ENCODE data around the gene C22orf15. TPM values are rescaled to one million over a fixed set of nuclear protein-coding genes. Genes with fewer than 3 reads are reported as not detected.

Gene C22orf15
- 0.36 and 2.1 TPM in 2 replicates for total RNA-seq

GRCh38 chr22:23762842-23763578, at the start of gene C22orf15:
TSS of gene C22orf15 (plus strand) at chr22:23762990. CDS start at chr22:23763307, 317 bp downstream.
- no peak for TF ChIP-seq CTCF (conservative IDR thresholded peaks at IDR 0.05; ENCODE audit: low read depth, low read length)
- no peak within 1 kb of the TSS for H3K4me3 ChIP-seq (ENCODE audit: low read depth, low read length)
- DNase-seq (ENCODE audit: low read depth): no peak

DNA sequence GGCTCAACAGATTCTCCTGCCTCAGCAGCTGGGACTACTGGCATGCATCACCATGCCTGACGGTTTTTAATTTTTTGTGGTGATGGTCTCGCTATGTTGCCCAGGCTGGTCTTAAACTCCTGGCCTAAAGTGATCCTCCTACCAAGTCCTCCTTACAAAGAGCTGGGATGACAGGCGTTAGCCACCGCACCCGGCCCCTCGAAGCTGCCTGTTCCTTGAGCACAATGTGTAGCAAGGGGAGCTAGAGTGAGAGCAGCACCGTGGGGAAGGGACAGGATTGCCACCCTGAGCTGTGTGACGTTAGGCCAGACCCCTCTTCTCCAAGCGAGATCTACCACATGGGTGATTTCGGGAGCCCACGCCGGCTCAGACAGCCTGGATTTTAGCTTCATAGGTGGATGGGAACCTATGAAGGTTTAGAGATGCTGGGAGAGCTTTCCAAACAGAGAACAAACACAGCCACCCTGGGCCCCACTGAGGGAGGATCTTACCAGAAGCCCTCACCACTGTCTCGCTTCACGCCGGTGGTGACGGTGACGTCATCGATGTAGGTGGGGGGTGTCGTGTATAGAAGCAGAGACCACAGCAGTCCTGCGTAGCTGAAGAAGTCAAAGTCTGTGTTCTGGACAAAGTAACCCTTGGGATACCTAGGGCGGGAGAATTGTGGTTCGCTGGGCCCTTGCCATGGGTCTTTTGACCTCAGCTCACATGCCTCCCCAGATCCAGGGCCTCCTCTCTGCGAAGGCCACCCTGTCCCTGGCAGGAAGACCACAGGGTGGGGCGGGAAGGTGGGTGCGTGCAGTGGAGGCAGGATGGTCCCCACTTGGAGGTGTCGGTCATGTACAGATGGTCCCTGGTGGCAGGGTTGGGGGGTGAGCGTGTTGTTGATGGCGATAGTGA, 48.8 kb upstream of the C22orf15 start:
- no peak for TF ChIP-seq CTCF (conservative IDR thresholded peaks at IDR 0.05; ENCODE audit: low read depth, low read length)
- DNase-seq (ENCODE audit: low read depth): no peak
- H3K4me3 ChIP-seq (ENCODE audit: low read depth, low read length): no peak overlapping the region

DNA sequence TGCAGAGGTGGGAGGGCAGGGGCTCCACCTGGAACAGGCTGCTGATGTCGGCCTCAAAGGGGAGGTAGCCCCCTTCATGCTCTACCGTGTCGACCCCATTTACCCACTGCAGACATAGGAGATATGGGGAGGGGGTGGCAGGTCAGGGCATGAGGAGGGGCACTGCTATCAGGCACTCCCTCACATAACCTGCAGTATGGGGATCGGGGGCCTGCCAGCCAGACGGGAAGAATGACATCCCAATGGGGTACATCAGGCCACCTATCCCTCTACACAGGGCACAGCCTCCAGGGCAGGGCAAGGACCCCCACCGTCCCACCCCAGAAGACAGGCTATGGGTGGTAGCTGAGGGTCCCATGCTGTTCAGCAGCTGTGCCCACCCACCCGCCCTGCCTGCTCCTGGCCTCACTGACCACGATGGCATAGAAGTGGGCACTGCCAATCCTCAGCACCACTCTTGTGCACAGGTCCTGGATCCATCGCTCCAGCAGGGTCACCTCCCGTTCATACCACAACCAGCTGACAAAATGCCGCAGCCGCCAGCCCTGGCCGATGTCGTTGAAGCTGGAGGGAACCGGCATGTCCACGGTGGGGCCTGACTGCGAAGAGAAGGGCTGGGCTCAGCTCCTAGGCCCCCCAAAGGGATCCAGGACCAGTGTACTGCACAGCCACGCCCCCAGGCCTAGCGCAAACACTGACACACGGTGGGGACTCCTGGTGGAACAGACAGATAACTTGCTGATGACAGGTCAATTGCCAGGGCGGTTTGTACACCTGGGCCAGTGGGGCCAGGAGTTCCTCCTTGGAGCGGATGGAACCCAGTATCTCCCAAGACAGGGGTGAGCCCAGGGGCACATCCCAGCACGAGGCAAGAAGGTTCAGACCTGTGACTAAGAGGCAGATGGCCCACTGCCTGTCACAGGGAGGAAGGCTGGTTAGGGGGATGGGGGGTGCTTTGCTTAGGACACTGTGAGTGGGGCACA, 47.9 kb upstream of the C22orf15 start:
- no peak for DNase-seq (ENCODE audit: low read depth)
- no peak overlapping the region for H3K4me3 ChIP-seq (ENCODE audit: low read depth, low read length)
- TF ChIP-seq CTCF (conservative IDR thresholded peaks at IDR 0.05; ENCODE audit: low read depth, low read length): no peak

DNA sequence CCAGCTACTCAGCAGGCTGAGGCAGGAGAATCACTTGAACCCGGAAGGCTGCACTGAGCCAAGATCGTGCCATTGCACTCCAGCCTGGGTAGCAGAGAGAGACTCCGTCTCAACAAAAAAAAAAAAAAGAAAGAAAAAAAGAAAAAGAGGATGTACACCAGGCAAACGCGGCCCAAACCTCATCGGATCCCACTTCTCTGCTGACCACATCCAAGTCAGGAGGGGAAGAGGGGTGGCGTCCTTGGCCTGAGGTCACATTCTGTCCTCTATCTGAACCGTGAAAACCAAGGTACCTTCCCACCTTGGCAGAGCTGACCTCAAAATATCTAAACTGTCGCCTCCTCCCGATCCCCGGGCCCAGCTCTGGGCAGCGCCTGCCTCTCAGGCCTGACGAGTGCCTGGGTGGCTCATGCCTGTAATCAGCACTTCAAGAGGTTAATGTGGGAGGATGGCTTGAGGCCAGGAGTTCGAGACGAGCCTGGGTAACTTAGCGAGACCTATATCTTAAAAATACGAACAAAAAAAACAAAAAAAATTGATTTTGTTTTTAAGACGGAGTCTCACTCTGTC, 46.9 kb upstream of the C22orf15 start:
- H3K4me3 ChIP-seq (ENCODE audit: low read depth, low read length): peak overlapping the region; percentile 90
- TF ChIP-seq CTCF (conservative IDR thresholded peaks at IDR 0.05; ENCODE audit: low read depth, low read length): no peak
- no peak for DNase-seq (ENCODE audit: low read depth)

GRCh38 chr22:23716811-23717801, 45.7 kb upstream of the C22orf15 start:
- H3K4me3 ChIP-seq (ENCODE audit: low read depth, low read length): peak overlapping the region; percentile 90
- no peak for TF ChIP-seq CTCF (conservative IDR thresholded peaks at IDR 0.05; ENCODE audit: low read depth, low read length)
- DNase-seq (ENCODE audit: low read depth): no peak
